OCI-LY7 (cell line): ENCODE measurements around the gene MKNK1. TPM values are rescaled to one million over a fixed set of nuclear protein-coding genes. Genes with fewer than 3 reads are reported as not detected.

Experiments used
- BruUV-seq: library from RNA; stranded (reverse); fragments of 400-500 nt; replicated peaks from 2 replicates; lab custom pipeline; 2021; lab: Mats Ljungman, UMichigan
- CTCF ChIA-PET: fragments of 300-600 bp; sonication (Branson Sonifier 250); formaldehyde crosslinking; loops from one replicate; lab custom pipeline; 2022; ENCODE audit warnings: antibody characterized with exemption; ENCODE audit not compliant: unreplicated experiment; lab: Charles Lee
- POLR2A ChIA-PET: fragments of 300-600 bp; sonication (Branson Sonifier 250); formaldehyde crosslinking; loops from one replicate; lab custom pipeline; 2022; ENCODE audit warnings: antibody characterized with exemption; lab: Charles Lee
- DNase-seq: peaks from one replicate; pipeline ENCODE4 v3.0.0-alpha.2; 2015; ENCODE audit warnings: low spot score
- H2AFZ ChIP-seq: fragments of 200-600 bp; sonication (generic), shearing (Covaris generic); 2 replicates; pipeline ENCODE4 v1.6.1; 2014; ENCODE audit warnings: mild to moderate bottlenecking, antibody characterized with exemption, low read length, moderate library complexity
- H3K27ac ChIP-seq: fragments of 200-600 bp; sonication (generic); 2 replicates; pipeline ENCODE4 v1.5.1; 2014; ENCODE audit warnings: mixed run types, low read depth, mild to moderate bottlenecking, moderate library complexity, low read length, inconsistent platforms; ENCODE audit not compliant: poor library complexity, severe bottlenecking
- H3K36me3 ChIP-seq: fragments of 200-600 bp; sonication (generic); 2 replicates; pipeline ENCODE4 v1.6.1; 2014; ENCODE audit warnings: mild to moderate bottlenecking, antibody characterized with exemption, low read length, moderate library complexity, mixed read lengths; ENCODE audit not compliant: insufficient read depth
- H3K4me1 ChIP-seq: fragments of 200-600 bp; sonication (generic); 2 replicates; pipeline ENCODE4 v1.5.1; 2014; ENCODE audit warnings: mild to moderate bottlenecking, low read length; ENCODE audit not compliant: insufficient read depth, poor library complexity, severe bottlenecking
- H3K4me2 ChIP-seq: fragments of 200-600 bp; sonication (generic); 2 replicates; pipeline ENCODE4 v1.6.1; 2014; ENCODE audit warnings: mild to moderate bottlenecking, low read length
- H3K4me3 ChIP-seq: fragments of 200-600 bp; sonication (generic); 2 replicates; pipeline ENCODE4 v1.5.1; 2014; ENCODE audit warnings: mild to moderate bottlenecking, low read depth, low read length; ENCODE audit not compliant: poor library complexity, severe bottlenecking
- H3K79me2 ChIP-seq: fragments of 200-600 bp; sonication (generic); 2 replicates; pipeline ENCODE4 v1.6.1; 2016; ENCODE audit warnings: low read depth, mild to moderate bottlenecking, low read length, moderate library complexity, mixed read lengths; ENCODE audit not compliant: insufficient read depth
- H3K9me2 ChIP-seq: fragments of 200-600 bp; sonication (generic); 2 replicates; pipeline ENCODE4 v1.6.1; 2016; ENCODE audit warnings: mild to moderate bottlenecking, low read length, mixed read lengths; ENCODE audit not compliant: insufficient read depth
- H3K9me3 ChIP-seq: fragments of 200-600 bp; sonication (generic); 2 replicates; pipeline ENCODE4 v1.6.1; 2014; ENCODE audit warnings: mild to moderate bottlenecking, mixed run types, low read length, mixed read lengths
- H4K20me1 ChIP-seq: fragments of 200-600 bp; sonication (generic); 2 replicates; pipeline ENCODE4 v1.6.1; 2014; ENCODE audit warnings: mild to moderate bottlenecking, antibody characterized with exemption, low read length, moderate library complexity, mixed read lengths; ENCODE audit not compliant: insufficient read depth
- CTCF ChIP-seq: fragments of 200-600 bp; sonication (generic); conservative IDR thresholded peaks from 2 replicates; pipeline ENCODE4 v1.5.1; 2014; ENCODE audit warnings: mild to moderate bottlenecking, antibody characterized with exemption, low read length, moderate library complexity, mixed read lengths
- EZH2phosphoT487 ChIP-seq: fragments of 200-600 bp; sonication (generic); IDR thresholded peaks from 2 replicates; pipeline ENCODE4 v1.6.1; 2018; ENCODE audit warnings: low read depth, borderline replicate concordance, mild to moderate bottlenecking, mixed run types, antibody characterized with exemption, low read length, moderate library complexity, mixed read lengths
- intact Hi-C: fragments of 100-400 bp; cut with micrococcal nuclease; formaldehyde crosslinking; loops from one replicate; pipeline ENCODE4 v1.10.0; 2022; ENCODE audit not compliant: unreplicated experiment
- total RNA-seq, 2 experiments: library from RNA; depleted of rRNA in 1 of 2; stranded (reverse); fragments of >200 nt in 1 of 2; shearing (Covaris generic) in 1 of 2; gene quantifications; 2 replicates each; pipeline ENCODE4 v1.2.3, GENCODE V29; 2014 to 2022

Gene MKNK1
- total RNA-seq, 2 experiments from 2014 or later = 11.5 to 24.0 TPM

- DNase-seq = no peak
- no peaks in the 10 kb centered on the region for H3K79me2 ChIP-seq
- POLR2A ChIA-PET = interaction anchor here (0.5 kb wide), 1 partner anchor 1536 kb away, joined by 3 read pairs; no protein-coding TSS in a partner anchor
- no TSS peak for BruUV-seq
- no peaks in the 10 kb centered on the region for H3K9me3 ChIP-seq
- H3K9me2 ChIP-seq = no peaks in the 10 kb centered on the region
- no peak overlapping the region for H3K4me2 ChIP-seq
- CTCF ChIA-PET = interaction anchor here (0.7 kb wide), 1 partner anchor 121 kb away, joined by 3 read pairs; no protein-coding TSS in a partner anchor
- no peak overlapping the region for H2AFZ ChIP-seq
- TF ChIP-seq CTCF (no peak), EZH2phosphoT487 (no peak)
- no peaks in the 10 kb centered on the region for H3K4me1 ChIP-seq
- H4K20me1 ChIP-seq = no peaks in the 10 kb centered on the region
- H3K27ac ChIP-seq = no peak overlapping the region
- no peak overlapping the region for H3K4me3 ChIP-seq
- intact Hi-C loops = loop anchor here (5.0 kb wide), 1 partner anchor 68 kb away; no protein-coding TSS in a partner anchor
- H3K36me3 ChIP-seq = no peaks in the 10 kb centered on the region
Measured at GRCh38 chr1:46545784-46546183, 58.3 kb downstream of the MKNK1 start.

DNA sequence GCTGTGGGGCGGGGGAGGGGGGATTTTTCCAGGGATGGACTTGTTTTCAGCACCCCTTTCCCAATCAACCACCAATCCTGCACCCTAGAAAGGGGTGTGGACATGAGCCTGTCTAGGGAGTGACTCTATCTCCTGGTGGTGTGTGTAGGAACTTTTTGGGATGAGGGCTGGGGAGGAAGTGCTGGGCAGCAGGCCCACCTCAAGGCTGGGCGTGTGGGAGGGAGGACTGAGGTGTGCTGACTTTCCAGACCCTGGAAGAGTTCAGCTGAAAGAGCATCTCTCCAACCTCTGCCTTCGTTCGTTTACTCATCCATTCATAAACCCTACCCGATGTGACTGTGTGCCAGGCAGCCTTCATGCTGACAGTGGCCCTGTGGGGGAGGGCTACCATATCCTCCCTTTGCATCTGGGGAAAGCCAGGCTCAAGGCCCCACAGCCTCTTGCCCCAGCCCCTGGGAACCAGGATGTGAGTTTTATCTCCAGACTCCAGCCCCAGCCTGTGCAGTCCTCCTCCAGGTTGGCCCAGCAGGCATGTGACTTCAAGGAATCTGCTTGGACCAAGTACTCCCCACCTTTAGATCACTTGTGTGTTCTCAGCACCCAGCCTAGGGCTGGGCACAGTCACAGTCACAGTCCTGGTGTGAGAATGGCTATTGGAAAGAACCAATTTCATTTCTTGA is 59.4 kb downstream of the MKNK1 start:
- H3K4me2 ChIP-seq = no peak overlapping the region
- no peaks in the 10 kb centered on the region for H3K9me3 ChIP-seq
- intact Hi-C loops = loop anchor here (5.0 kb wide), 1 partner anchor 67 kb away; no protein-coding TSS in a partner anchor
- no peak for TF ChIP-seq EZH2phosphoT487
- TF ChIP-seq CTCF = no peak
- H3K4me3 ChIP-seq = no peak overlapping the region
- H3K9me2 ChIP-seq = no peaks in the 10 kb centered on the region
- no peak for DNase-seq
- no peaks in the 10 kb centered on the region for H3K79me2 ChIP-seq
- no peak overlapping the region for H2AFZ ChIP-seq
- no peaks in the 10 kb centered on the region for H3K4me1 ChIP-seq
- ChIA-PET CTCF (no interaction called here), POLR2A (no interaction called here)
- no peaks in the 10 kb centered on the region for H4K20me1 ChIP-seq
- no peaks in the 10 kb centered on the region for H3K36me3 ChIP-seq
- no TSS peak for BruUV-seq
- no peak overlapping the region for H3K27ac ChIP-seq
